AG10803 (cell line): Measurements from ENCODE around the gene FLT1.
A peak's percentile ranks its signal among the peaks of the same experiment; 100 is the strongest.

Source experiments
- DNase-seq: peaks from one replicate; pipeline ENCODE4 v3.0.0; 2010; ENCODE audit warnings: low read depth
- H3K4me3 ChIP-seq: 2 replicates; pipeline ENCODE4 v1.5.1; 2011; ENCODE audit warnings: mild to moderate bottlenecking, low read length, control low read depth
- TF ChIP-seq, protein P1 (sequence below): conservative IDR thresholded peaks from 2 replicates; pipeline ENCODE4 v1.5.1; 2011; ENCODE audit warnings: mild to moderate bottlenecking, low read length, control low read depth, inconsistent platforms

Gene FLT1

DNA sequence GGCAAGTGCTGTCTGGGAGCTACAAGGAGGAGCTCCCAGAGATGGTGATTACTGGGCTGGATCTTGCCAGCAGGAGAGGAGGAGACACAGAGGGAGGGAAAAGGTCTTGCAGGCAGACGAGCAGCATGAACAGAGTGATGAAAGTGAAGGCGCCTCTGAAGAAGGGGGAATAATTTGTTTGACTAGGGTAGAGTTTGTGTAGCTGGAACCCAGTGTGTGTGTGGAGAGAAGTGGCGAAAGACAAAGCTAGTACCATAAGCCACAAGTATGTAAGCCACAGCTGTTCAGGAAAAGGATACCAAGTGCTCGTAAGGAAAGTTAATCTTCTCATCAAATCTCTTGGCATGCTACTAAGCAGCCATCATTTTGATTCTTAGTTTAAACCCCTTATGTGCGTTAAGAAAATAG, 5.4 kb downstream of the FLT1 start:
- TF ChIP-seq, protein P1, sequence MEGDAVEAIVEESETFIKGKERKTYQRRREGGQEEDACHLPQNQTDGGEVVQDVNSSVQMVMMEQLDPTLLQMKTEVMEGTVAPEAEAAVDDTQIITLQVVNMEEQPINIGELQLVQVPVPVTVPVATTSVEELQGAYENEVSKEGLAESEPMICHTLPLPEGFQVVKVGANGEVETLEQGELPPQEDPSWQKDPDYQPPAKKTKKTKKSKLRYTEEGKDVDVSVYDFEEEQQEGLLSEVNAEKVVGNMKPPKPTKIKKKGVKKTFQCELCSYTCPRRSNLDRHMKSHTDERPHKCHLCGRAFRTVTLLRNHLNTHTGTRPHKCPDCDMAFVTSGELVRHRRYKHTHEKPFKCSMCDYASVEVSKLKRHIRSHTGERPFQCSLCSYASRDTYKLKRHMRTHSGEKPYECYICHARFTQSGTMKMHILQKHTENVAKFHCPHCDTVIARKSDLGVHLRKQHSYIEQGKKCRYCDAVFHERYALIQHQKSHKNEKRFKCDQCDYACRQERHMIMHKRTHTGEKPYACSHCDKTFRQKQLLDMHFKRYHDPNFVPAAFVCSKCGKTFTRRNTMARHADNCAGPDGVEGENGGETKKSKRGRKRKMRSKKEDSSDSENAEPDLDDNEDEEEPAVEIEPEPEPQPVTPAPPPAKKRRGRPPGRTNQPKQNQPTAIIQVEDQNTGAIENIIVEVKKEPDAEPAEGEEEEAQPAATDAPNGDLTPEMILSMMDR: no peak
- DNase-seq: peak; percentile 91
- H3K4me3 ChIP-seq: no peak overlapping the region

- DNase-seq: no peak
- H3K4me3 ChIP-seq: no peak overlapping the region
- TF ChIP-seq, protein P1: no peak
These were observed 6.4 kb downstream of the FLT1 start for GRCh38 chr13:28488376-28489005.

DNA sequence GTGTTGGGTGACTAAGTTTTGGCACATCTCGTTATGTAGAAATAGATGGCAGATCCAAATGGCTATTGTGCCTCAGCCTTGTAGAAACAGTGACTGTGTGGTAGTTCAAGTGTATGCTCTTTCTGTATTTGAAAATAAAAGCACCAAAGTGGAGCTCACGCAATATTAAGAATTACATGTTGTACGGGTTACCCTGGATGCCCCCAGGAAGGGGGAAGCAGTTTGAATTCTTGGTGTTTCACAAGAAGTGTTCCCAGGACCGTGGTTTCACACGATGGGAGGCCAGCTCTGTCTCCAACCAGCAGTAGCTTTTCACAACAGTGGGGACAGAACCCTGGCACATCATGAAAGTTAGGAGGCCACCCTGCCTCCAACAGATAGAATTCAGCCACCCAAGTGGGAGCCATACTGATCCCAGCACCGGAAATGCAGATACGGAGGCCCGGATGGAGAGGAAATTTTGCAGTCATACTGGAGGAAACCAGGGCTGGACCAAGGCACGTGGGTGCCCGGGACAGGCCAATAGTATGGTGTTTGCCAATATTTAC, 8.9 kb downstream of the FLT1 start:
- no peak for DNase-seq
- no peak overlapping the region for H3K4me3 ChIP-seq
- TF ChIP-seq, protein P1: no peak

DNA sequence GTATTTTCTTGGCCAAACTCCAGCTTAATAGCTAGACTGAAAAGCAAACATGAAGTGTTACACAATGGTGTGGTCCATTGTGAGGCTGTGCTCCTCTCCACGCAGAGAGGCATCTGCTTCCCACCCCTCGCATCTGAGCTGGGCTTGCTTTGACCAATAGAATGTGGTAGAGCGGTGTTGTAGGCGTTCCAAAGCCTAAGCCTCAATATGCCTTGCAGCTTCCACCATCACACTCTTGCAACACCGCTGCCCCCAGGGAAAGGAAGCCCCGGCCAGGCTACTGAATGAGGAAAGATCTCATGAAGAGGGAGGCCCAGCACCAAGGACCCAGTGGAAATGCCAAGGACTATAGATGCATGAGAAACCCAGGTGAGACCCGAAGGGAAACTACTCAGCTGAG, 9.4 kb downstream of the FLT1 start:
- TF ChIP-seq, protein P1: no peak
- no peak for DNase-seq
- no peak overlapping the region for H3K4me3 ChIP-seq

GRCh38 chr13:28485097-28485496, 9.8 kb downstream of the FLT1 start:
- no peak overlapping the region for H3K4me3 ChIP-seq
- TF ChIP-seq, protein P1: no peak
- DNase-seq: no peak

DNA sequence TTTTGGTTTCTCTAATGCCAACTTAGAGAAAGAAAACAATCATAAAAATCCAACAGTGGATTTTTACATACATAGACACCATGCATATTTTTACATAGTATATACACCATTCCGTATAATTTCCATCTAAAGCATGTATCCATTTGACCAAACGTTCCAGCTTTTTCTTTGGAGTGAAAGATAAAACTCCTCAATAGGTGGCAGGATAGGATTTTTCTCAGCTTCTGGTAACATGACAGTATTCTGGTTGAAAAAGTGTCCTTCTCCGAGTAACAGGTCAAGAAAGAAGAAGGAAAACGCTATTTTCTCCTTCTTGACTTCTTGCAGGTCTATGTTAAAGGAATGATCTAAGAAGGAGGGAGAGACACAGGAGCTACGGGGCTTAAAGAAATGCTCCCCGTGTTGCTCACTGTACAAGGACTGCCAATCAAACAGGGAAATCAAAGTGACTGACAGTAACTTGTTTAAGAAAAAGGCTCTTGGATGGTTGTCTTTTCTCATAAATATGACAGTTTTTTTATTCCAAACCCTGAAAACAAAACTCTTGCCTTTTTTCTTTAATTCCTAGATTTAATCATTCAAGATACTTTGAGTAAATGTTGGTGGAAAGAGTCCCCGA, 11.5 kb downstream of the FLT1 start:
- no peak overlapping the region for H3K4me3 ChIP-seq
- TF ChIP-seq, protein P1: no peak
- no peak for DNase-seq

GRCh38 chr13:28479005-28479404, 15.9 kb downstream of the FLT1 start:
- H3K4me3 ChIP-seq: no peak overlapping the region
- DNase-seq: no peak
- TF ChIP-seq, protein P1: no peak
